Measurements from ENCODE around the gene SNAP91.
"Not testable (repeated sequence)": the region's sequence is repeated elsewhere in the genome, so short reads cannot be mapped to it uniquely, and the experiment has no call there.

The SNAP91 gene

DNA sequence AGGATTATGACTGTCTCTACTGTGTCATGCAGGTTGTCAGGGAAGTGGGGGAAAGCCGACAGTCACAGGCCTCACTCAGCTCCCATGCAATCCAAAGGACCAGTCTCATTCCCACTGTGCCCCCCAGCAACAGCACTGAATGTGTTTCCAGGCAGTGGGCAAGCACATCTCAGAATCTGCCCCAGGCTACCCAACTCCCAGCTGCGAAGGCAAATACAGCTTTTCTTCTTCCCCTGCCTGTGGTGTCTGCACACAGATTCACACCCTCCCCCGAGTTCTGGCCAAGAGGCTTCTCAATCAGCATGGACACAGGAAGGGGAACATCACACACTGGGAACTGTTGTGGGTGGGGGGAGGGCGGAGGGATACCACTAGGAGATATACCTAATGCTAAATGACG lies 75.3 kb downstream of the SNAP91 start:
- in situ Hi-C loops (cut with MboI; ENCODE audit: low sequenced_read_pairs) = no loop called here

GRCh38 chr6:83633149-83633548 lies 75.8 kb downstream of the SNAP91 start:
- in situ Hi-C loops (cut with MboI; ENCODE audit: low sequenced_read_pairs) = no loop called here

DNA sequence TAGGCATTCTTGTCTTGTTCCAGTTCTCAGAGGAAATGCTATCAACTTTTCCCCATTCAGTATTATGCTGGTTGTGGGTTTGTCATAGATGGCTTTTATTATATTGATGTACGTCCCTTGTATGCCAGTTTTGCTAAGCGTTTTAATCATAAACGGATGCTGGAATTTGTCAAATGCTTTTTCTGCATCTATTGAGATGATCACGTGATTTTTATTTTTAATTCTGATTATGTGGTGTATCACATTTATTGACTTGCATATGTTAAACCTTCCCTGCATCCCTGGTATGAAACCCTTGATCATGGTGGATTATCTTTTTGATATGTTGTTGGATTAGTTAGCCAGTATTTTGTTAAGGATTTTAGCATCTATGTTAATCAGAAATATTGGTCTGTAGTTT lies 79.0 kb downstream of the SNAP91 start:
- in situ Hi-C loops (cut with MboI; ENCODE audit: low sequenced_read_pairs) = not testable (repeated sequence)

GRCh38 chr6:83615025-83615999 lies 93.6 kb downstream of the SNAP91 start:
- in situ Hi-C loops (cut with MboI; ENCODE audit: low sequenced_read_pairs) = no loop called here

- in situ Hi-C loops (cut with MboI; ENCODE audit: low sequenced_read_pairs) = no loop called here
Measured at GRCh38 chr6:83613378-83613777, 95.5 kb downstream of the SNAP91 start.

DNA sequence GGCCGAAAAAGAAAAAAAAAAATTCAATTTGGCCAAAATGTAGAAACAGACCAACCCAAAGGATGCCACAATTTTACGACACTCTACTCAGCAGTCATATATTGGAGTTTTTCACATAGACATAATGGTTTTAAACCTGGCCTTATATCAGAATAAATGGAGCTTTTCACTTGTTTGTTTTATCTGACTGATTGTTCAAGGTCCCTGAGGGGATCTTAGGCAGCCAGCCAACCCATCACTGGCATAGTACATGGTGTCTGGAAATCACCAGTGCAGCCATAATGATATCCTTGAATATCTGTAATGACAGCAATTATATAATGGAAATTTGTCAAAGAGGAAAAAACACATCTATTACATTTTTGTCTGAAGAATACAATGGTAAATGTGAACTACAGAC lies 99.7 kb downstream of the SNAP91 start:
- in situ Hi-C loops (cut with MboI; ENCODE audit: low sequenced_read_pairs) = no loop called here

GRCh38 chr6:83605517-83605916 lies 103.4 kb downstream of the SNAP91 start:
- in situ Hi-C loops (cut with MboI; ENCODE audit: low sequenced_read_pairs) = no loop called here

DNA sequence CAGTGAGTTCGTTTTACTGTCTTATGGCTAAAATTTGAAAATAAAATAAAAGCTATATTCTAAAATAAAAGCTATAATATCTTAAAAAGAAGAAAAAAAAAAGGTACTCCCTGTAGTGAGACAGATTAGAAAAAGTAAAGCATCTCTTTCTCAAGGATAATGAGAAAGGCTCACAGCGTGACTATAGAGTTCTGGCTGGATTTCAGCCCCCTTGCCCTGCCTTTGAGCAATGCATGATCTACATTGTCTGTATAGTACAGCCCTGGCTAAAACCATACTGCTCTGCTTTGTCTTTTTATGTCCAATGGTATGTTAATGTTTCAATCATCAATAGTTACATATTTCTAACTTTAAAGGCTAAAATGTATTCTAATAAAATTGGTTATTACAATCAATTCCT lies 105.3 kb downstream of the SNAP91 start:
- in situ Hi-C loops (cut with MboI; ENCODE audit: low sequenced_read_pairs) = no loop called here

DNA sequence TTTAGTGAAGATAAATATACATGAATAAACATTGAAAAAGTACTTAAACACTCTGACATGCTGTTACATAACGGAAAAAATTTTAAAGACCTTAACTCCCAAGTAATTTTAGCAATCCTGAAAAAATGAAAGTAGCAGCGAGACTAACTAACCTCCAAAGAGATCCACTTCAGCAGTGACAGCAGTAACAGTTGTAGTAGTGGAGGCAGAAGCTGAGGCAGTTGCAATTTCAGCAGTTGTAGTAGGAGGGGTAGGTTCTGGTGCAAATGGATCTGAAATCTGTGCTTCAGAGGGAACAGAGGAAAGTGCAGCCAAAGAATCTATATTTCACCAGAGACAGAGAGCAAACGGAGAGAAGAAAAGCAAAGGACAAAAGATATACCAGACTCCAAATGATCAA lies 107.8 kb downstream of the SNAP91 start:
- in situ Hi-C loops (cut with MboI; ENCODE audit: low sequenced_read_pairs) = no loop called here

DNA sequence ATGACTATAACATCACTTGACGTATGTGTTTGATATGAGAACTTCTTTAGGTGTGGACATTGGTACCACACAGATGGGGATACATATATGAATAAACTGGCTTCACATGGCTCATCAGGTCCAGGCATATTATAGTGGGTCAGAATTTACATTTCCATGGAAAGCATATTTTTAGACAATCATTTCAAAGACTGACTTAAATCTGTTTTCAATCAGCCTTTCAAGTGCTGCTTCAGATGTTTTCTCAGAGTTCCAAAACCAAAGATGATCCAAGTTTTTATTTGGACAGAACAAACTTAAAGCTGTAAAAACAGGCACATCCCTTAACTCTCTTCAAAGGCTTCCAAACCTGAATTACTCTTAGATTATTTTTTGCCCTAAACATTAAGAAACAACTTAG lies 108.4 kb downstream of the SNAP91 start:
- in situ Hi-C loops (cut with MboI; ENCODE audit: low sequenced_read_pairs) = no loop called here

- in situ Hi-C loops (cut with MboI; ENCODE audit: low sequenced_read_pairs) = no loop called here
Measured at GRCh38 chr6:83597511-83597910, 111.4 kb downstream of the SNAP91 start.

DNA sequence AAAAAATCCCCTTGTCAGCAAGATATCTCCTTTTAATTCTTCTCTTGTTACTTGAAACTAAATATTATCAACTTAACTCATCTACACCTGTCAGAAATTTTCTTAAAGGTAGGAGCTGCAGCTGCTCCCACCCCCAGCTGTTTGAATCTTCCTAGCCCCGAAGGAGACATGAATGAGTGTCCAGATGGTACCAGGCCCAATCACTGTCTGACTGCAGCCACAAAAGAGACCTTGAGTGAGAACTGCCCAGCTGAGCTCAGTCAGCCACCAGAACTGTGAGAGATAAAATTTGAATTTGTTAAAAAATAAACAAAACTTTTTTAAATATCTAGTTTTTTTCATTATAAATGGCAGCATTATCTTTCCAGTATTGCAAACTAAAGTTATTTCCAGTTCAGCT lies 111.8 kb downstream of the SNAP91 start:
- in situ Hi-C loops (cut with MboI; ENCODE audit: low sequenced_read_pairs) = no loop called here

- in situ Hi-C loops (cut with MboI; ENCODE audit: low sequenced_read_pairs) = no loop called here
Measured at GRCh38 chr6:83594941-83595340, 114.0 kb downstream of the SNAP91 start.

DNA sequence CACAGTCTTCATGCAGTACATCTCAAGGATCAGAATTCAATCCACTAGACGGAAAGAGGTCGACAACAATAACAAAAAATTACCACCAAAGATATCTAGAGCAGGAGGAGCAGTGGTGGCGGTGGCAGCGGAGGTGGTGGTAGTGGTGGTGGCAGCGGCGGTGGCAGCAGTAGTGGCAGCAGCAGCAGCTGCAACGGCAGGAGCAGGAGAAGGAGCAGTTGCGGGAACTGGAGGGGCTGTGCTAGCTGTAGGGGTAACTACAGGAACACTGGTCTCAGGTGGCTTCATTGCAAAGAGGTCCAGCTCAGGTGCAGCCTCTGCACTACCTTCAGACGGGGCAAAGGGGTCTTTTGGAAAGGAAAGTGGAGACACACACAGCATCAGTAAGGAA lies 115.5 kb downstream of the SNAP91 start:
- in situ Hi-C loops (cut with MboI; ENCODE audit: low sequenced_read_pairs) = no loop called here

DNA sequence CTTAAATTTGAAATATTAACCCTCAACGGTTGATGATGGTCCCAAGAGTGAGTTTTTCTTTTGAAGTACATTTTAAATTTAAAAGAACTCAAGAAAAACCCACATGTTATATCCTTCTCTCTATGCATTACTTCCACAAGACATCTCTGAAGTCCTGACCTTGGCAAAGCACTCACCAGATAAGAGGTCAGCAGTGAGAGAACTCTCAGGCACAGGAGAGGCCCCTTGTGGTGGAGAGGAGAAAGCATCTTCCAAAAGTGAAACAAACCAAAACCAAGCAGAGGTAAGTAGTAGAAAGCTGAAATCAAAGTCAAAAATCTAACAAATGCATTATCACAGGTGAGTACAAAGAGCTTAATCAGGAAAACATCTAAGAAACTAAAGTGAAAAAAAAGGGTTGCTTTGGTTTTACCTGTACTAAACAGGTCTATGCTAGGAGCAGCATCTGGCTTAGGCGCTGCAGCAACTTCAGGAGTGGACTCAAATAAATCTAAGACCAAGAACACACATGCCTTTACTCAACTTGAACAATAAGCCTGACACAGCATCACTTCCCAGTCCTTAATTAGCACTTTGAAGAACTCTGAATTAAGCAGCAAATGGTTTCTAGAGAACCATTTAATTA lies 116.0 kb downstream of the SNAP91 start:
- in situ Hi-C loops (cut with MboI; ENCODE audit: low sequenced_read_pairs) = no loop called here

- in situ Hi-C loops (cut with MboI; ENCODE audit: low sequenced_read_pairs) = no loop called here
Measured at GRCh38 chr6:83590416-83590815, 118.5 kb downstream of the SNAP91 start.

DNA sequence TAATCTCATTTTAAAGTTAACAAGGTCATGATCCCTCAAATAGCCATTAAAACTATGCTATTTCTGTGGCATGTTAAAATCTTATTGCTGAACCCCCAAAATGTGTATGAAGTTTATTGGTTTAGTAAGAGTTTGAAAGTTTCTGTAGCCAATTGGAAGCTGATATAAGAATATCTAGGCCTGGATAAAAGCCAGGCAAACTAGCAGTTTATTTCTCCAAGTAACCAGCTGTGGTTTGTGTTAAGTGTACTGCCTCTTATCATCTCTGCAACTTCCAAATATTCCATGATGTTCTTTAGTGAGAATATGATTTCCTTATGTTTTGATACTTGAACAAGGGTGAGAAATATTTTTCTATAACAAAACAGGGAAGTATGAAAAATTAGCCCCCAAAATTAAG lies 119.8 kb downstream of the SNAP91 start:
- in situ Hi-C loops (cut with MboI; ENCODE audit: low sequenced_read_pairs) = no loop called here

GRCh38 chr6:83578057-83578456 lies 130.8 kb downstream of the SNAP91 start:
- in situ Hi-C loops (cut with MboI; ENCODE audit: low sequenced_read_pairs) = no loop called here

GRCh38 chr6:83574783-83575182 lies 134.1 kb downstream of the SNAP91 start:
- in situ Hi-C loops (cut with MboI; ENCODE audit: low sequenced_read_pairs) = no loop called here

- in situ Hi-C loops (cut with MboI; ENCODE audit: low sequenced_read_pairs) = not testable (repeated sequence)
Measured at GRCh38 chr6:83571663-83572185, 137.2 kb downstream of the SNAP91 start.

DNA sequence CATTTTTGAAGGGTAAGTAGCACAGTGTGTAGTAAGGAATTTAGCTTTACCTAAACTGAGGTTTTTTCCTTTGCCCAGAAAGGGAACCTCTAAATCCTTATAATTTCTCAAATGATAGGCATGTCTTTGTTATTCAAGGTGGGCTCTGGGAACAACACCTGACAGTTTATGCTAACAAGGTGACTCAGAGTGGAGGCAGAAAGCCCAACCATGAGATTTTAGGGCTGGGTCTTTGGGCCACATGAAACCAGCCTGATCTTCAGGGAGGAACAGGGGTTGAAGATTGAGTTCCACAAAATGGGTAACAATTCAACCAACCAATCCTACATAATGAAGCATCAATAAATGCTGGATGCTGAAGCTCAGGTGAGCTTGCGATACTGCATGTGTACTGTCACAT lies 149.9 kb downstream of the SNAP91 start:
- in situ Hi-C loops (cut with MboI; ENCODE audit: low sequenced_read_pairs) = no loop called here

- in situ Hi-C loops (cut with MboI; ENCODE audit: low sequenced_read_pairs) = no loop called here
Measured at GRCh38 chr6:83556871-83557270, 152.0 kb downstream of the SNAP91 start.
